GM23338 (cell line): Measurements from ENCODE around the gene COPB2. TPM values are rescaled to one million over a fixed set of nuclear protein-coding genes. Genes with fewer than 3 reads are reported as not detected.

Experiments used
- ATAC-seq: fragments of 200-7000 bp; cut with Tn5 transposase; 3 replicates; pipeline ENCODE4 v1.9.1; 2020
- DNase-seq: peaks from one replicate; pipeline ENCODE4 v3.0.0-alpha.2; 2015; ENCODE audit warnings: low spot score
- H2AFZ ChIP-seq: fragments of 200-600 bp; sonication (generic); 2 replicates; pipeline ENCODE4 v1.8.0; 2016; ENCODE audit warnings: antibody characterized with exemption, mild to moderate bottlenecking, moderate library complexity
- H3F3A ChIP-seq: fragments of 200-600 bp; sonication (generic); replicated peaks from 2 replicates; pipeline ENCODE4 v1.8.0; 2017; ENCODE audit warnings: antibody characterized with exemption, mixed run types, low read depth
- H3K27ac ChIP-seq: fragments of 200-600 bp; sonication (generic); 2 replicates; pipeline ENCODE4 v1.6.1; 2016; ENCODE audit warnings: low read depth
- H3K27me3 ChIP-seq: fragments of 200-600 bp; sonication (generic); 2 replicates; pipeline ENCODE4 v1.8.0; 2016; ENCODE audit warnings: mild to moderate bottlenecking, mixed run types, moderate library complexity; ENCODE audit not compliant: insufficient read depth
- H3K36me3 ChIP-seq: fragments of 200-600 bp; sonication (generic); 2 replicates; pipeline ENCODE4 v1.8.0; 2016; ENCODE audit warnings: mild to moderate bottlenecking; ENCODE audit not compliant: insufficient read depth
- H3K4me1 ChIP-seq: fragments of 200-600 bp; sonication (generic); 2 replicates; pipeline ENCODE4 v1.8.0; 2016; ENCODE audit warnings: mild to moderate bottlenecking, moderate library complexity; ENCODE audit not compliant: insufficient read depth
- H3K4me2 ChIP-seq: fragments of 200-600 bp; sonication (generic); 2 replicates; pipeline ENCODE4 v1.7.1; 2017; ENCODE audit warnings: mixed run types
- H3K4me3 ChIP-seq: fragments of 200-600 bp; sonication (generic); 2 replicates; pipeline ENCODE4 v1.6.1; 2016; ENCODE audit warnings: mixed run types
- H3K79me2 ChIP-seq: fragments of 200-600 bp; sonication (generic); replicated peaks from 2 replicates; pipeline ENCODE4 v1.8.0; 2017; ENCODE audit warnings: mild to moderate bottlenecking; ENCODE audit not compliant: insufficient read depth
- H3K9me2 ChIP-seq: fragments of 200-600 bp; sonication (generic); 2 replicates; pipeline ENCODE4 v1.8.0; 2017; ENCODE audit not compliant: insufficient read depth
- H4K20me1 ChIP-seq: fragments of 200-600 bp; sonication (generic); replicated peaks from 2 replicates; pipeline ENCODE4 v1.8.0; 2017; ENCODE audit warnings: mild to moderate bottlenecking; ENCODE audit not compliant: insufficient read depth
- H3K27ac Mint-ChIP-seq: 2 replicates; pipeline ENCODE4 v1.8.0; 2020; ENCODE audit warnings: inconsistent platforms, mild to moderate bottlenecking, moderate library complexity, mixed read lengths
- H3K27me3 Mint-ChIP-seq: 3 replicates; pipeline ENCODE4 v1.8.0; 2022; ENCODE audit warnings: low read depth, mild to moderate bottlenecking, moderate library complexity, mixed read lengths, inconsistent platforms; ENCODE audit not compliant: insufficient read depth, poor library complexity
- H3K36me3 Mint-ChIP-seq: 3 replicates; pipeline ENCODE4 v1.8.0; 2021; ENCODE audit warnings: low read depth, mild to moderate bottlenecking, inconsistent platforms, moderate library complexity, mixed read lengths
- H3K4me1 Mint-ChIP-seq: 3 replicates; pipeline ENCODE4 v1.8.0; 2020; ENCODE audit warnings: mild to moderate bottlenecking, inconsistent platforms, mixed read lengths
- H3K4me3 Mint-ChIP-seq: 3 replicates; pipeline ENCODE4 v1.8.0; 2021; ENCODE audit warnings: moderate library complexity, mild to moderate bottlenecking, inconsistent platforms, mixed read lengths
- H3K9me3 Mint-ChIP-seq: 3 replicates; pipeline ENCODE4 v1.8.0; 2020; ENCODE audit warnings: moderate library complexity, mild to moderate bottlenecking, inconsistent platforms, mixed read lengths
- CREB1 ChIP-seq: fragments of 250-450 bp; sonication (Bioruptor Pico); IDR thresholded peaks from 2 replicates; pipeline ENCODE4 v1.5.0; 2020; ENCODE audit warnings: low read depth, mild to moderate bottlenecking, moderate library complexity
- CTCF ChIP-seq, 2 experiments: fragments of 200-600 bp in 1 of 2; sonication (generic) in 1 of 2; conservative IDR thresholded peaks; 2 replicates each; pipeline versions ENCODE4 v1.5.1 to v1.6.1; 2016 to 2017; ENCODE audit warnings: antibody characterized with exemption in 2 of 2, low read depth in 2 of 2, mild to moderate bottlenecking in 2 of 2, moderate library complexity in 1 of 2
- EZH2 ChIP-seq: fragments of 200-600 bp; sonication (generic); IDR thresholded peaks from one replicate; pipeline ENCODE4 v1.8.0; 2017; ENCODE audit warnings: antibody characterized with exemption, mild to moderate bottlenecking, low read depth; ENCODE audit not compliant: unreplicated experiment
- EZH2phosphoT487 ChIP-seq: fragments of 200-600 bp; sonication (generic); IDR thresholded peaks from one replicate; pipeline ENCODE4 v1.8.1; 2018; ENCODE audit warnings: antibody characterized with exemption; ENCODE audit not compliant: unreplicated experiment
- JUNB ChIP-seq: IDR thresholded peaks from one replicate; pipeline ENCODE4 v1.6.1; 2016; ENCODE audit warnings: antibody characterized with exemption; ENCODE audit not compliant: unreplicated experiment
- NANOG ChIP-seq: IDR thresholded peaks from 2 replicates; pipeline ENCODE4 v1.6.1; 2016; ENCODE audit warnings: antibody characterized with exemption, borderline replicate concordance
- POLR2AphosphoS5 ChIP-seq: IDR thresholded peaks from 2 replicates; pipeline ENCODE4 v1.6.1; 2016; ENCODE audit warnings: antibody characterized with exemption, low read depth
- REST ChIP-seq: IDR thresholded peaks from one replicate; pipeline ENCODE4 v1.6.1; 2018; ENCODE audit warnings: antibody characterized with exemption; ENCODE audit not compliant: unreplicated experiment
- ZNF114 ChIP-seq: fragments of 250-450 bp; sonication (Bioruptor Pico); IDR thresholded peaks from 2 replicates; pipeline ENCODE4 v1.5.0; 2020; ENCODE audit warnings: mild to moderate bottlenecking, moderate library complexity
- ZNF462 ChIP-seq: fragments of 250-450 bp; sonication (Bioruptor Pico); IDR thresholded peaks from 2 replicates; pipeline ENCODE4 v1.5.0; 2020; ENCODE audit warnings: mild to moderate bottlenecking, moderate library complexity
- polyA plus RNA-seq: library from polyadenylated mRNA; unstranded; fragments of >200 nt; fragmentation: Nextera tagmentation; extraction: Ambion mirVana; gene quantifications from 2 replicates; pipeline ENCODE4 v1.2.1, GENCODE V29; 2016
- total RNA-seq: library from RNA; depleted of rRNA; stranded (reverse); fragments of >200 nt; shearing (Covaris generic); gene quantifications from 2 replicates; pipeline ENCODE4 v1.2.3, GENCODE V29; 2014

COPB2 gene
- total and polyA plus RNA-seq, 2 experiments from 2014 or later: 48.2 to 89.1 TPM

- TF ChIP-seq JUNB (no peak), ZNF114 (no peak), EZH2phosphoT487 (no peak), EZH2 (no peak), ZNF462 (CRISPR knock-in tag) (no peak), POLR2AphosphoS5 (no peak)
Observed at GRCh38 chr3:139332092-139332491, 57.4 kb downstream of the COPB2 start (continued).

GRCh38 chr3:139329364-139329850 lies 60.0 kb downstream of the COPB2 start:
- H3K27me3 ChIP-seq: peaks cover 14% of the 10 kb centered on the region; the same call in 1 of the 2 replicates
- no peak overlapping the region for H3K27ac ChIP-seq
- Mint-ChIP-seq H3K36me3 (no peaks in the 10 kb centered on the region), H3K4me3 (peak overlapping the region; percentile 66), H3K9me3 (no peaks in the 10 kb centered on the region), H3K4me1 (peaks cover 2% of the 10 kb centered on the region; the same call in 1 of the 3 replicates), H3K27ac (no peak overlapping the region), H3K27me3 (peaks cover 12% of the 10 kb centered on the region)
- peak overlapping the region; percentile 71 for H3K4me2 ChIP-seq
- peak overlapping the region; percentile 44 for H3K4me3 ChIP-seq
- DNase-seq: peak; percentile 94
- no peaks in the 10 kb centered on the region for H3F3A ChIP-seq
- no peaks in the 10 kb centered on the region for H4K20me1 ChIP-seq
- H3K9me2 ChIP-seq: no peaks in the 10 kb centered on the region
- TF ChIP-seq NANOG (no peak), JUNB (no peak), REST (peak; percentile 60), CTCF (conservative IDR thresholded peaks at IDR 0.05; ENCODE audit: low read depth in 2 of 2) (peak; percentile 90 to 100), CREB1 (peak; percentile 75)
- H2AFZ ChIP-seq: peak overlapping the region; percentile 97
- peaks cover 4% of the 10 kb centered on the region; the same call in 1 of the 2 replicates for H3K4me1 ChIP-seq
- no peaks in the 10 kb centered on the region for H3K79me2 ChIP-seq
- H3K36me3 ChIP-seq: no peaks in the 10 kb centered on the region
- peak; percentile 99 for ATAC-seq
